H1 (cell line): ENCODE results near the gene NHP2. TPM values are rescaled to one million over a fixed set of nuclear protein-coding genes. Genes with fewer than 3 reads are reported as not detected.

Experiments
- CHD2 ChIP-seq: IDR thresholded peaks from 2 replicates; pipeline ENCODE4 v1.6.1; 2012; ENCODE audit warnings: low read length, improper control_type of control experiment
- FOSL1 ChIP-seq: IDR thresholded peaks from 2 replicates; pipeline ENCODE4 v1.6.1; 2011; ENCODE audit warnings: mild to moderate bottlenecking, low read depth, low read length, moderate library complexity; ENCODE audit not compliant: insufficient read depth
- RFX5 ChIP-seq: IDR thresholded peaks from 2 replicates; pipeline ENCODE4 v1.6.1; 2011; ENCODE audit warnings: low read depth, low read length, improper control_type of control experiment, borderline replicate concordance
- SP2 ChIP-seq: IDR thresholded peaks from 2 replicates; pipeline ENCODE4 v1.6.1; 2012; ENCODE audit warnings: mild to moderate bottlenecking, low read length, inconsistent platforms
- TAF1 ChIP-seq: IDR thresholded peaks from 2 replicates; pipeline ENCODE4 v1.6.1; 2011; ENCODE audit warnings: mild to moderate bottlenecking, low read depth, low read length
- polyA plus RNA-seq, 7 experiments: library from polyadenylated mRNA; depleted of rRNA in 3 of 7; stranded (reverse) in 5 of 7; unstranded in 2 of 7; fragments of >200 nt in 5 of 7; fragments of 200-250 nt in 2 of 7; gene quantifications; 1 replicate in 5 of 7; 2 replicates in 1 of 7; 4 replicates in 1 of 7; pipeline versions ENCODE4 v1.2.1 to v1.2.3, GENCODE V29; 2011 to 2013; ENCODE audit warnings: missing spikeins in 2 of 7, mixed read lengths in 2 of 7
- total RNA-seq: library from RNA; stranded (reverse); fragmentation: NEBNext Ultra II Directional; extraction: Animal tissue kit (Norgen Biotek cat#: 25700); gene quantifications from 2 replicates; pipeline ENCODE4 v1.2.1, GENCODE V29; 2021

The NHP2 gene
- total and polyA plus RNA-seq, 2 of the 8 experiments (the other 6 are each of a cell fraction or from before 2014, with no cell fraction given): 241 to 263 TPM

GRCh38 chr5:178117923-178118701, 35.6 kb downstream of the NHP2 start (continued):
- TF ChIP-seq SP2 (no peak), CHD2 (no peak), RFX5 (no peak), TAF1 (no peak), FOSL1 (no peak)
